ENCODE measurements around the gene LZIC. TPM values are rescaled to one million over a fixed set of nuclear protein-coding genes. Genes with fewer than 3 reads are reported as not detected.

LZIC gene
- 23.3 TPM for total RNA-seq
- long read RNA-seq, transcript LZIC-201 (8 exons, 945 nt): major isoform, 5 of 23 reads
- long read RNA-seq, partial matches to known transcripts: 1 of 23 reads
- long read RNA-seq, other reads (novel, unspliced or antisense): 13 of 23 reads

DNA sequence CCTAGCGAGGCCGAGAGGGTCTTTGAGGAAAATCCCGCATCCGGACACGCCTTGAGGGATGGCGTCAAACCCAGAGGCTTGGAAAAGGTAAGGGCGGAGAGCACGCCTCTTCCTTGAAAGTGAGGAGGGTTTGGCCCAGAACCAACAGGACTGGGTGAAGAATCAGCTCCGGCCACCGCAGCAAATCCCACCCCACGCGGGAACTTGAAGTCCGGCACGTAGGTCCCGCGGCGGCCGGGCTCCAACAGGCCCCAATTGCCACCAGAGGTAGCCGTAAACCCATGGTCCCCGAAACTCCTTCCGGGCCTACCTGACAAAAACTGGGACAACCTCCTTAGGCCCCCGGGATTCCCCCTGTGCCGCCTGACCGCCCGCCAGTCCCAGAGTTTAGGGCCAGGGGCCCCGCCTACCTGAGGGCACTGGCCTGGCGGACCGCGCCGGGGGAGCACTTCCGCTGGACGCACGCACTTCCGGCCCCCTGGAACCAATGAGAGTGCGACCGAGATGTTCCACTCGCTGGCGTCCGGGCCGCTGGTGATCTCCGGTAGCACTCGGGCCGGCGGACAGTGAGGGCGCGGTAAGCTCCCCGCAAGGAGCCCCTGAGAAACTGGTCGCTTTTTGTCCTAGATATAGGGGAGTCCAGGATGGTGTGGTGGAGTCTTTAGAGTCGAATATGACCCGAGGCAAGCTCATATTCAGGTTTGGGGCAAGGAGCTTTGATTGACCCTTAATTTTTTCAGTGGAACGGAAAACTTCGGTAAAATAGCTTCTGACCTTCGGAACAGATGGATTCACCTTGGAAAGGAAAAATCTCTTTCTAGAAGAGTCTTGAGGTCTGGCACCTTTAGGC is at the start of gene LZIC, which contains the start of gene NMNAT1:
Gene LZIC, minus strand, starts transcription at position 453 of the 850 bp plus-strand sequence. CDS start 6,772 bp downstream, outside the sequence.
Gene NMNAT1, plus strand, starts transcription at position 537 of the 850 bp plus-strand sequence. CDS start 28,599 bp downstream, outside the sequence.
- peak; percentile 95 for DNase-seq
- H3K27me3 ChIP-seq (ENCODE audit: low read depth): no peaks in the 10 kb centered on the region
- intact Hi-C loops (cut with DNase I): no loop called here

DNA sequence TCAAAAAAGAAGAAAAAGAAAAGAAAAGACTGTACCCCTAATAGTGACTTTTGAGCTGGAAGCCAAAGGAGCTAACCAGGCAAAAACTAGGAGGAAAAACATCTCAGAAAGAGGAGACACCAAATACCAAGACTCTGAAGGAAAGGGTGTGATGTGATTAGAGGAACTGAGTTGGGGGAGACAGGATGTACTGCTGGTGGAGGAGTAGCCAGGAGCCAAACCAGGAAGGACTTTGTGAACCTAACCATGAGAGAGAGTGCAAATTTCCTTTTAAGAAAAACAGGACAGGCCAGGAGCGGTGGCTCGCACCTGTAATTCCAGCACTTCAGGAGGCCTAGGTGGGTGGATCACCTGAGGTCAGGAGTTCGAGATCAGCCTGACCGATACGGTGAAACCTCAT is 49.7 kb upstream of the LZIC start:
- Histone ChIP-seq H3K36me3 (no peaks in the 10 kb centered on the region), H3K27ac (peak overlapping the region; percentile 18), H3K4me1 (peaks cover 33% of the 10 kb centered on the region), H3K27me3 (ENCODE audit: low read depth) (peaks cover 30% of the 10 kb centered on the region), H3K4me3 (no peak overlapping the region), H3K9me3 (no peaks in the 10 kb centered on the region)
- DNase-seq (no peak), ATAC-seq (no peak)
- intact Hi-C loops (cut with DNase I): no loop called here
- TF ChIP-seq, protein P1, sequence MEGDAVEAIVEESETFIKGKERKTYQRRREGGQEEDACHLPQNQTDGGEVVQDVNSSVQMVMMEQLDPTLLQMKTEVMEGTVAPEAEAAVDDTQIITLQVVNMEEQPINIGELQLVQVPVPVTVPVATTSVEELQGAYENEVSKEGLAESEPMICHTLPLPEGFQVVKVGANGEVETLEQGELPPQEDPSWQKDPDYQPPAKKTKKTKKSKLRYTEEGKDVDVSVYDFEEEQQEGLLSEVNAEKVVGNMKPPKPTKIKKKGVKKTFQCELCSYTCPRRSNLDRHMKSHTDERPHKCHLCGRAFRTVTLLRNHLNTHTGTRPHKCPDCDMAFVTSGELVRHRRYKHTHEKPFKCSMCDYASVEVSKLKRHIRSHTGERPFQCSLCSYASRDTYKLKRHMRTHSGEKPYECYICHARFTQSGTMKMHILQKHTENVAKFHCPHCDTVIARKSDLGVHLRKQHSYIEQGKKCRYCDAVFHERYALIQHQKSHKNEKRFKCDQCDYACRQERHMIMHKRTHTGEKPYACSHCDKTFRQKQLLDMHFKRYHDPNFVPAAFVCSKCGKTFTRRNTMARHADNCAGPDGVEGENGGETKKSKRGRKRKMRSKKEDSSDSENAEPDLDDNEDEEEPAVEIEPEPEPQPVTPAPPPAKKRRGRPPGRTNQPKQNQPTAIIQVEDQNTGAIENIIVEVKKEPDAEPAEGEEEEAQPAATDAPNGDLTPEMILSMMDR (IDR thresholded peaks at IDR 0.05): no peak

More for the DNA sequence above, at the start of gene LZIC, which contains the start of gene NMNAT1:
- no peaks in the 10 kb centered on the region for H3K9me3 ChIP-seq
- H3K4me1 ChIP-seq: peaks cover 22% of the 10 kb centered on the region
- peak; percentile 100 for ATAC-seq
- TF ChIP-seq, protein P1 (IDR thresholded peaks at IDR 0.05): no peak
- peak within 1 kb of the TSS; percentile 93 for H3K27ac ChIP-seq
- peaks cover 19% of the 10 kb centered on the region for H3K36me3 ChIP-seq
- H3K4me3 ChIP-seq: peak within 1 kb of the TSS; percentile 94

DNA sequence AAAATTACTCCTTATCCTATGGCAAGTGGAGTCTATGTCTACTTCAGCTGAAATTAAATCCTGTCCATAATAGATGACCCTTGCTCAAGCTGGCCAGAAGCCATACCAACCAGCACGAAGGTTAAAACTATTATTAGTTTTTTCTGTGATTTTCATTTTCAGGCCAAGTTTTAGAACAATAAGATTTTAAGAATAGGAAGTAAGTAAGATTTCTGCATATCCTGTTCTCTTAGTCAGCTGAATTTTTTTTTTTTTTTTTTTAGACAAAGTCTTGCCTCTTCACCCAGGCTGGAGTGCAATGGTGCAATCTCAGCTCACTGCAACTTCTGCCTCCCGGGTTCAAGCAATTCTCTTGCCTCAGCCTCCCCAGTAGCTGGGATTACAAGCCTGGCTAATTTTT is 47.8 kb upstream of the LZIC start:
- Histone ChIP-seq H3K36me3 (no peaks in the 10 kb centered on the region), H3K4me3 (no peak overlapping the region), H3K9me3 (no peaks in the 10 kb centered on the region), H3K27me3 (ENCODE audit: low read depth) (peaks cover 11% of the 10 kb centered on the region), H3K4me1 (peaks cover 22% of the 10 kb centered on the region), H3K27ac (peak overlapping the region; percentile 14)
- peak; percentile 48 for DNase-seq
- peak; percentile 53 to 55 for ATAC-seq
- intact Hi-C loops (cut with DNase I): no loop called here
- TF ChIP-seq, protein P1 (IDR thresholded peaks at IDR 0.05): no peak

DNA sequence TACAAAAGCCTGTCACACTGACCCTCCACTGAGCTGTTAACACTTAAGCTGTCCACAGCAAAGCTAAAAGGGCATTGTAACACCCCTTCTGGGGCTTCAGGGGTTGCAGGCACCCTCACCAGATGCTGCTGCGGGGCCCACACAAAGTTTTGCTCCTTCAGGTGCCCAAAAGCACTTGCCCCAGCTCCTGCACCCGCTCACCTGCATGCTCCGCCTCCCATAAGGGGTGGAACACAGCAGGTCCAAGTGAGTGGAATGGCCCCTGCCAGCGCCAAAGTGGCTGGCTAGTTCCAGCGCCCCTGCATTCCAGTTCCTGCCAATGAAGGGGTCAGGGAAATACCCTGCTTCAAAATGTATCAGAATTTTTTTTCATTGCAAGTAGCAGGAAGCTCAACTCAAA is 46.6 kb upstream of the LZIC start:
- no peak overlapping the region for H3K27ac ChIP-seq

DNA sequence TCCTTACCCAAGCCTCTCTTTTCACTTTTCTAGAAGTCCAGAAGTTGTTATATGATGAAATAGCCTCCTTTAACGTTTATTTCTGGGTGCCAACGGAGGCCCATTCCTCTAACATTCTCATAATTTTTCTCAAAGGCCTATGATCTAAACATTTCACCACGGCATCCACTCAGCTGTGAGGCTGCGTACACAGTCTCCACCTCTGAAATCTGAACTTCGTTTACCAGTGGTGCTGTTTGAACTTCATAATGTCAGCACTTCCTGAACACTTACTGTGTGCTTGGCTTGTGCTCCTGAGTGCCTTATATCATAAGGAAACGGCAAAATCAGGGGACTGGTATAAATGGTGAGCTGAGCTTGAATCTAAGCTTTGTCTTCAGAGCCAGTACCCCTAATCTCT is 41.8 kb upstream of the LZIC start:
- no peak for DNase-seq
- Histone ChIP-seq H3K4me3 (no peak overlapping the region), H3K27me3 (ENCODE audit: low read depth) (no peaks in the 10 kb centered on the region), H3K27ac (no peak overlapping the region), H3K36me3 (peaks cover 29% of the 10 kb centered on the region), H3K4me1 (peaks cover 1% of the 10 kb centered on the region), H3K9me3 (no peaks in the 10 kb centered on the region)
- TF ChIP-seq, protein P1 (IDR thresholded peaks at IDR 0.05): no peak
- intact Hi-C loops (cut with DNase I): no loop called here
- ATAC-seq: no peak

More for the DNA sequence above, 46.6 kb upstream of the LZIC start:
- intact Hi-C loops (cut with DNase I): no loop called here
- Histone ChIP-seq H3K27me3 (ENCODE audit: low read depth) (no peaks in the 10 kb centered on the region), H3K4me3 (no peak overlapping the region), H3K9me3 (no peaks in the 10 kb centered on the region), H3K36me3 (no peaks in the 10 kb centered on the region), H3K4me1 (peaks cover 22% of the 10 kb centered on the region)
- no peak for ATAC-seq
- no peak for DNase-seq
- TF ChIP-seq, protein P1 (IDR thresholded peaks at IDR 0.05): no peak

All from lower lobe of right lung (tissue), 2 donors.